ENCODE data around the gene RNU2-1.
"Not testable (repeated sequence)": the region's sequence is repeated elsewhere in the genome, so short reads cannot be mapped to it uniquely, and the experiment has no call there.

RNU2-1 gene

DNA sequence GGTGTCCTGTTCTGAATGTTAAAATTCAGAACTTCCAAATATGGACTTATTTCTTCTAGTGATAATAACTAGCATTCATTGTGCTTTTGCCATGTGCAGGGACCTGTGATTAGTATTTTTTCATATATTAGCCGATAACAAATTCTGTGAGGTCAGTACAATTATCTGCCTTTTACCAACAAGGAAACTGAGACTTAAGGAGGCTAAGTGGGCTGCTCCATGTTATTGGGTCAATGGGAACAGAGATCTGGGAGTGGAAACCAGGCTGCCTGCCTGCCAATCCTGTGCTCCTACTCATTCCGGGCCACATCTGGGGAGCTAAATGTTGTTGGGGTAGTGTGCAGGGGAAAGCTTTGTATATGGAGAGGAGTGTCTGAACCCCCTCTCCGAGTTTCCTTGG is 18.4 kb downstream of the RNU2-1 start:
- no peak for DNase-seq

DNA sequence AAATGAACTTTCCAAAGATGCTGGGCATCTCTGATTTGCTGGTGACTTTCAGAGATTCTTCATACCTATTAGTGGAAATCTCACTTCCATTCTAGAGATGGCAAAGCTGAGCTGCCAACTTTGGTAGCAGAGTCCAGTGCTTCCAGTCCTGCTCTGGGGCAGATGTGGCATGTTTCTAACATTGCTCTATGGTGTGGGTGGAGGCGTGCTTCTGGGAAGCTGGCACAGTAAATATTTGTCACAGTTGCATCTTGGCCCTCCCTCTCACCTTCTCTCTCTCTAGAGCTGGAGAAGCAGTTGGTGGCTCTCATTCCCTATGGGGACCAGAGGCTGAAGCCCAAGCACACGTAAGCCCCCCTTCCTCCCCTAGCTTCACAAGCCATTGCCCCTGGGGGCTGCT is 20.2 kb downstream of the RNU2-1 start:
- DNase-seq = no peak

DNA sequence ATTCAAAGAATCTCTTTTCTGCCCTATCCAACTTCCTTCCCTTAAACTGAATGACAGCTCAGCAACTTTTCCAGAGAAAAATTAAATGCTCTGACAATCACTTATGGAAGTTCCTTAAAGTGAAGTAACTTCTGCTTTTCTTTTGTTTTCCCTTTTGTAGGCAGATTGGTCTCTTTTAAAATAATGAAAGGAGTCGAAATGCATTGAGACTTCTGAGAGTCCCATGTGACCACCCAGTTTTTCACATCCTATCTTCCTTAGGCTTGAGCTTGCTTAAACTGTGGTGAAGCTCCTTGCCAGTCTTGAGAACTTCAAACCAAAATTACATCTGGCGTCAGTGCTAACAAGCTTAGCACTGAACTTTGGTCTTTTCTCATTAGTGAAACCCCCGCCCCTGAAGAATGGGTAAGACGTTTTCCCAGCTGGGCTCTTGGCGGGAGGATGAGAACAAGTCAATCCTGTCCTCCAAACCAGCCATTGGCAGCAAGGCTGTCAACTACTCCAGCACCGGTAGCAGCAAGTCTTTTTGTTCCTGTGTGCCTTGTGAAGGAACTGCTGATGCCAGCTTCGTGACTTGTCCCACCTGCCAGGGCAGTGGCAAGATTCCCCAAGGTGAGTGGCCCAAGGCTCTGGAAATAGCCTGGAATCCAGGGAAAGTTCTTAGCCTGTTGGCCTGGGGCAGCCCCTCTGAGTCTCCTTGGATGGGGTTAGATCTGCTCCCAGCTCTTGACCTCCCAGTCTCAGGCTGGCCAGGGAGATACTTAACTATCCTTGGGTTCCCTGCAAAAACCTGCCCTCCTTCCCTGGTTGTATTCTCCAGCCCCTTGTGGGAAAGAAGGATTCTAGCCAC is 20.9 kb downstream of the RNU2-1 start:
- peak; percentile 53 to 54 for DNase-seq

DNA sequence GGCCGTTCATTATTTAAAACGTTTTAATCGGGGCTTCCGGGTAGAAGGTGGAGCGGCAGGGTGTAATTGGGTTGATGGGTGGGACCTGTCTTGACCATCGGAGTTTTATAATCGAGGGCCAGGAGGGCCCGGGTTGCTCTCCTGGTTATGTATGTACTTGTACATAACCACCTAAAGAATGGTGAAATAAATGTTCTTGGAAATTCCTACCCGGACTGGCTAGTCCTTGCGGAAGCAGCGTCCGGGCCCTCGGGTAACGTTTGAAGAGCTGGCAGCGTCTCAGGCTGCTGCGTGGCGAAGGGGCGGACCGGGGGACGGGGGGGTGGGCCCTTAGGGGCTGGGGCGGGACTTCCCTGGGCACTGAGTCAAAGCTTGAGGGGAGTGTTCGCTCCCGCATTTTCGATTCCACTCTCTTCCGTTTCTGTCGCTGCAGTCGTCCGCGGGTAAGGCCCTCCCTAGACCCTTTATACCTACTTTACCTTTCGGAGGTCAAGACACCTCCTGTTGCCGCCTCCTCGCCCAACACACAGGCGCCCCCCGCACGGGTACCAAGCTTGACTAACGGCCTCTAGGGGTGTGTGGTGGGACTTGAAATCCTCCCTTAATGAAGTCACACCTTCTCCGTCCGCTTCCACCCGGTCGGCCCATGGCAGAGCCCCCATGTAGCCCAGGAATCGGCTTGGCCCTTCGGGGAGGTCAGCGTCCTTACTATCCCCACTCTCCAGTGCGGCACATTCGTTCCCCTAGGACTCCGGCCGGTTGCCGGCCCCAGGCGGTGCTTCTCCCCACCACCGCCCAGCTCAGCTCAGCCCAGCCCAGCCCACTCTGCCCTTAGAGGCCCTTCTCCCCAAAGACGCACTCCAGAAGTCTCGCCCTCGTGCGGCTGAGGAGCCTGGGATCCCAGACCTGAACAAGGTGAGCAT is 22.0 kb downstream of the RNU2-1 start, which contains the start of gene TMEM106A:
TSS of gene TMEM106A (plus strand) at position 396 of the 923 bp plus-strand sequence. CDS start 1,167 bp downstream, outside the sequence.
- peak; percentile 85 to 88 for DNase-seq

DNA sequence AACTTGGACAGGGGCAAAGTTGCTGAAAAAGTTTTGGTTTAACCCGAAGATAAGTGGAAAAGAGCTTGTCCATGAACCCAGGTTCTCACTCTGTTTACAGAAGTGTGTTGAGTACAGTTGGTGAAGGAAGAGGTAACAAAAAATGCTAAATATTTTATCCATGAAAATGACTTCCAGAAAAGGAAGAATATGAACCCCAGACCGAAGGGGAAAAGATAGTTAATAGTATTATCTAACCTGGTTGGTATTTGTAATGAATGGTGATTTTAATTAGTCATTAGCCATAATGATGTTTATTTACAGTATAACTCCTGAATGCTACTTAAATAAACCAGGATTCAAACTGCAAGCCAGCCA is 22.7 kb downstream of the RNU2-1 start:
- peak in 1 of 2 experiments; percentile 38 for DNase-seq

DNA sequence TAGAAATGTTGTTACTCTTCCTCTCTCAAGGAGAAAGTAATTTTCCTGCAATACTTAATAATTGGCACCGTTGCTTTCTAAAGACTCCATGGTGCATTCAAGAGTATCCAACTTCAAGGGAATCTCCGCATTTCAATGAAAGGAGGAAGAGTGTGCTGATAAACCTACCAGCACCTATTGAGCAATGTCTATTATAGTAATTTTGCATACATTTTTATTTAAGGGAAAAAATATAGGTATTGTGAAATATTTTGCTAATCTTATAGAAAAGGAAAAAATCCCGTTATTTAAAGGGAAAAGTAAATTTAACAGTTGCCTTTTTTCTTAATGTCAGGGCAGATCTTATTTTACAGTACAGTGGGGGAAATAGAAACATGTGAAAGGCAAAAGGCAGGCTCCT is 23.2 kb downstream of the RNU2-1 start:
- no peak for DNase-seq

DNA sequence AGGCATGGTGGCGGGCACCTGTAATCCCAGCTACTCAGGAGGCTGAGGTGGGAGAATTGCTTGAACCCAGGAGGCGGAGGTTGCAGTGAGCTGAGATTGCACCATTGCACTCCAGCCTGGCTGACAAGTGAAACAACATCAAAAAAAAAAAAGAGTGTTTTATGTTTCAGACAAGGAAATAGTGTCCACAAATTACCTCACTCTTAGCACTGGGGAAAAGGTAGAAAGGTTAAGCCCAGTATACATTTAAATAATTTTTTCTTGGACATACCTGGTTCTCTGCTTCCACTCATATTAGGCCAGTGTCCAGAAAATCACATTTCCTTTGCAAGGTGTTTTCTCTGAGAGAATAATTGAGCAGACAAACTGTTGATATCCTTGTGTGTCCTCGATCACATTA is 30.8 kb downstream of the RNU2-1 start:
- DNase-seq = not testable (repeated sequence)

DNA sequence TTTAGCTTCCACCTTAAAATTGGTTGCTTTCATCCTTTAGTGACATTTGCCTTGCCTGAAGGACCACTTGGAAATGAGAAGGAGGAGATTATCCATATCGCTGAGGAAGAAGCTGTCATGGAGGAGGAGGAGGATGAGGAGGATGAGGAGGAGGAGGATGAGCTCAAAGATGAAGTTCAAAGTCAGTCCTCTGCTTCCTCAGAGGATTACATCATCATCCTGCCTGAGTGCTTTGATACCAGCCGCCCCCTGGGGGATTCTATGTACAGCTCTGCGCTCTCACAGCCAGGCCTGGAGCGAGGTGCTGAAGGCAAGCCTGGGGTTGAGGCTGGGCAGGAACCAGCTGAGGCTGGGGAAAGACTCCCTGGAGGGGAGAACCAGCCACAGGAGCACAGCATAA is 33.6 kb downstream of the RNU2-1 start:
- peak; percentile 5 to 24 for DNase-seq

DNA sequence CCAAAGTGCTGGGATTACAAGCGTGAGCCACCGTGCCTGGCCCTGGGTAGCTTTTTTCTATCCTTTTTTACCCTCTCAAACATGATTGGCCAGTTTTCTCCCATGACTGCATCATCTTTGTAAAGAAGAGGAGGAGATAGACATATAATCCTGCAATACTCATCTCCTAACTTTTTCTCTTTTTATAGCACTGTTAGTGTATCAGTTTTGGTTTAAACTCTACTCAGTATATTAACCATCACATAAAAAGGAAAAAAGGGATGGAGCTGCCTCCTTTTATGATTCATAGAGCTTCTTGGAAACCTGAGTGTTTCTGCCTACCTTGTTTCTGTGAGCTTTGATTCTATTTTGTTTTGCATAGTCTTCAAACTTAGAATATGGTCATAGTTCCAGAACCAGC is 34.1 kb downstream of the RNU2-1 start:
- DNase-seq = no peak

DNA sequence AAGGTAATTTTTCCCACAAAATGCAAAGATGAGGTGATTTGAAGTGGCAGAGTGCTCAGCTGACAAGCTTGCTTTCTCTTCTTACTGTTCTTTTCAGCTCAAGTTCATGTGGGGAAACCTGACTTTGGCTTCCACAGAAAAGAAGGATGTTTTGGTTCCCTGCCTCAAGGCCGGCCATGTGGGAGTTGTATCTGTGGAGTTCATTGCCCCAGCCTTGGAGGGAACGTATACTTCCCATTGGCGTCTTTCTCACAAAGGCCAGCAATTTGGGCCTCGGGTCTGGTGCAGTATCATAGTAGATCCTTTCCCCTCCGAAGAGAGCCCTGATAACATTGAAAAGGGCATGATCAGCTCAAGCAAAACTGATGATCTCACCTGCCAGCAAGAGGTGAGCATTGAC is 40.5 kb downstream of the RNU2-1 start:
- DNase-seq = no peak

DNA sequence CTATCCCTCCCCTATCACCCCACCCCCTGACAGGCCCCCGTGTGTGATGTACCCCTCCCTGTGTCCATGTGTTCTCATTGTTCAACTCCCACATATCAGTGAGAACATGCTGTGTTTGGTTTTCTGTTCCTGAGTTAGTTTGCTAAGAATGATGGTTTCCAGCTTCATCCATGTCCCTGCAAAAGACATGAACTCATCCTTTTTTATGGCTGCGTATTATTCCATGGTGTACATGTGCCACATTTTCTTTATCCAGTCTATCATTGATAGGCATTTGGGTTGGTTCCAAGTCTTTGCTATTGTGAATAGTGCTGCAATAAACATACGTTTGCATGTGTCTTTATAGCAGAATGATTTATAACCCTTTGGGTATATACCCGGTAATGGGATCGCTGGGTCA is 47.1 kb downstream of the RNU2-1 start:
- DNase-seq = not testable (repeated sequence)

DNA sequence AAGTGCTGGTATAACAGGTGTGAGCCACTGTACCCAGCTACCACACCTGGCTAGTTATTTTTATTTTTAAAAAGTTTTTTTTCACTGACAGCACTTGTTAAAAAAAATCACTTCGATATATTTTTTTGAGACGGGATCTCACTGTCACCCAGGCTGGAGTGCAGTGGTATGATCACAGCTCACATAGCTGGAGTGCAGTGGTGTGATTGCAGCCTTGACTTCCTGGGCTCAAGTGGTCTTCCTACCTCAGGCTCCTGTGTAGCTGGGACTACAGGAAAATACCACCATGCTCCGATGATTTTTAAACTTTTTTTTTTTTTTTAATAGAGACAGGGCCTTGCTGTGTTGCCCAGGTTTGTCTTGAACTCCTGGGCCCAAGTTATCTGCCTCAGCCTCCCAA is 49.9 kb downstream of the RNU2-1 start:
- no peak for DNase-seq

Measured in Kasumi-1 (cell line).